GF-D8 (cell line): Measurements from ENCODE around the gene LYRM1.
"Not testable (repeated sequence)": the region's sequence is repeated elsewhere in the genome, so short reads cannot be mapped to it uniquely, and the experiment has no call there.

Experiments
- DNase-seq: peaks from one replicate; lab custom pipeline; 2025; lab: John Stamatoyannopoulos, UW

LYRM1 gene

DNA sequence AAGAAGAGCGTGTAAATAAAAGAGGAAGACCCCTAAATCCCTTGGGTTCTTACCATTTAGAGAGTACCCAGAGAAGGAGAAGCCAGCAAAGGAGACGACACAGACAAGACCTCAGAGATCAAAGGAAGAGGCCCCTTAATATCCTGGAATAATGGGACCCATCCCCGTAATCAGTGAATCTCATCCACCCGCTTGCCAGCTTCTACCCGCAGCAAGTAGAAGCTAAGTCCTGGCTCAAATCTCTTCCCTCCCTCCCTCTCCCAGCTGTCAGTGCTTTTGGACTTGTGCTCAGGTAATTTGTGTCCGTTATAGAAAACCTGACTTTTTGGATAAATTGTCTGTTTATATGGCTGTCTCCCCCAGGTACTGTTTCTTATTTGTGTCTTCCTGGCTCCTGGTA, 1.9 kb downstream of the LYRM1 start:
- no peak for DNase-seq

GRCh38 chr16:20903116-20903898, 2.7 kb downstream of the LYRM1 start:
- DNase-seq = peak; percentile 99

- no peak for DNase-seq
Observed at GRCh38 chr16:20903899-20904506, 3.4 kb downstream of the LYRM1 start.

DNA sequence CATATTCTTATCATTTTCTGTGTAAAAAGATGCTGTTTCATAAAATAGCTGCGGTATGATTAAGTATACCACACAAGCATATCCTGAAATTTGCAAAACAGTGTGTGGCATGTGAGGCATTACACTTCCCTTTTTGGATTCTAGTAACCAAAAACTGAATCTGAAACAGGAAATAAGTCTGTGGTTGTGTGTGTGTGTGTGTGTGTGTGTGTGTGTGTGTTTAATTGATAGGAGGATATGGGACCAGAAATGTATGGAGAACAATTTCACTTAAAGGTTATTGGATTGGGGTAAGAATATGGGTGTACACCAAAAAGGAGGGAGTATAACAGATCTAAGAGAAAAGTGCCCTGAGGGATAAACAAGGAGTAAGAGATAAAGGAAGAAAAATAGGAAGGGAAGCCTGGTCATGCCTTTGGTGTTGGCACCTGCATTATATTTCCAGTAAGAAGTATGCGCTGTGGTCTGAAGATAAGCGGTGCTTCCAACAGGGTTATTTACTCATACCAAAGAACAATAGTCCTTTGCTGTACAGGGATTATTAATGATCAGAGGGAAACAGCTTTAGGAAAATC, 4.0 kb downstream of the LYRM1 start:
- peak; percentile 96 for DNase-seq

DNA sequence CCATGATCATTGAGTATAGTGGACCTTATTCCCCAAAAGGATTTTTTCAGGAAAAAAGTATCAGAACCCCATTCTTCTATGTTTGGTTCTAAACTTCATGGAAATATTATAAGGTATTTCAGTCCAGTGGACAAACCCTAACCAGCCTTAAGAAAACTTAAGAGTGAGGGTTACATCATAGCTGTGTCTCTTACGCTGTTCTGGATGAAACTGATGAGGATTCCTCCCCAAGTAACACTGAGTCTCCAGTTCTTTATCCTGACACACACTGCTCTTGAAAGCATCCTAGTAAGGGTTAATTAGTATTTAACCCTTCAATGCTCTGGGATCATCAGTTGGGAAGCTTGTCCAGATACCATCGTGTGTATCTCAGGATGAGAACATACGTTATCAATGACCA, 5.0 kb downstream of the LYRM1 start:
- DNase-seq = no peak

- DNase-seq = no peak
Observed at GRCh38 chr16:20906341-20907255, 6.0 kb downstream of the LYRM1 start.

- DNase-seq = peak; percentile 99
Observed at GRCh38 chr16:20910781-20911321, 10.3 kb downstream of the LYRM1 start.

DNA sequence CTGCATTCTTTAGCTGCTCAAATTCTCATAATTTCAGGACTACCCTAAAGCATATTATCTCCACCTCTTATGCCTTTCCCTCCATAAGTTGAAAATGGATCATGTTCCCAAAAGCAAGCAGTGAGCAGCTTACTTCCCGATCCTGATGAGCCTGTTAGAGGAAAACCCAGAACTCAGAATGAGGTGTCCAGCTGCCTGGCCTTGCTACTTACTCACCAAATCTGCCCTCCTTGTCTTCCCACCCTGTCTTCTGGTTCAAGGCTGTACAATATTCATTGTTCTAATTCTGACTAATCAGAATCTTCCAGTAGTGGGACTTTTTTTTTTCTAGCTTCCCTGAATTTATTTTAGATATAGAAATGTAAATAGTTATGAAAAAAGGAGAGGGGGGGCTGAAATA, 10.8 kb downstream of the LYRM1 start:
- DNase-seq = no peak

- DNase-seq = no peak
Observed at GRCh38 chr16:20916289-20916688, 15.7 kb downstream of the LYRM1 start.

GRCh38 chr16:20916942-20917341, 16.4 kb downstream of the LYRM1 start:
- DNase-seq = peak; percentile 63

GRCh38 chr16:20918486-20919239, 18.1 kb downstream of the LYRM1 start:
- peak; percentile 79 for DNase-seq

- no peak for DNase-seq
Observed at GRCh38 chr16:20920091-20920490, 19.5 kb downstream of the LYRM1 start.

DNA sequence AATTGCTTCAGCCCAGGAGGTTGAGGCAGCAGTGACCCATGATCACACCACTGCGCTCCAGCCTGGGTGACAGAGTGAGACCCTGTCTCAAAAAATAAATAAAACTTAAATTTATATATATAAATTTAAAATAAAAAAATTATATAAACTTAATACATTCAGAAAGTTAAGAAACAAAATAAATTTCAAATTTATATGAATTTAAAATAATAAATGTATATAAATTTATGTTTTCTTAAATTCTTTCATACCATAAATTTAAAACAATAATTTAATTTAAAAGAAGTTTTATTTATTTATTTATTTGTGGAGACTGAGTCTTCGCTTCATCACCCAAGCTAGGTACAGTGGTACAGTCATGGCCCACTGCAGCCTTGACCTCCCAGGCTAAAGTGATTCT, 20.2 kb downstream of the LYRM1 start:
- DNase-seq = no peak

DNA sequence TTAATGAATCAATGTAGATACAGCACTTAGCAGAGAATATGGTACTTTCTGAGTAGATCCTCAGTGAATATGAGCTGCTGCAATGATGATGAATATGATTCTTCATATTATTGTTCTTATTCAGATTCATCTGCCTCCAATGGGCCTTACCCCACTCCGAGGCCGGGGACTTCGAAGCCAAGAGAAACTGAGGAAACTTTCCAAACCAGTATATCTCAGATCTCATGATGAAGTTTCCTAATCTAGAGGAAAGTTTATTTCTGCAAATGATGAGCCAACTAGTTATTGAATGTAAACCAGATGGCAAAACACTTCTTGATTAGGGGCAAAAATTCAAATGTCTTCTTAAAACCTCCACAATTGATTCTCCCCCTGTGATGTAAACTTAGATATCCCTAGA, 23.3 kb downstream of the LYRM1 start:
- DNase-seq = no peak

- no peak for DNase-seq
Observed at GRCh38 chr16:20925751-20926150, 25.2 kb downstream of the LYRM1 start.

- no peak for DNase-seq
Observed at GRCh38 chr16:20928774-20929411, 28.3 kb downstream of the LYRM1 start.

- DNase-seq = not testable (repeated sequence)
Observed at GRCh38 chr16:20929676-20930364, 29.2 kb downstream of the LYRM1 start.

- DNase-seq = no peak
Observed at GRCh38 chr16:20930365-20930690, 29.8 kb downstream of the LYRM1 start.

DNA sequence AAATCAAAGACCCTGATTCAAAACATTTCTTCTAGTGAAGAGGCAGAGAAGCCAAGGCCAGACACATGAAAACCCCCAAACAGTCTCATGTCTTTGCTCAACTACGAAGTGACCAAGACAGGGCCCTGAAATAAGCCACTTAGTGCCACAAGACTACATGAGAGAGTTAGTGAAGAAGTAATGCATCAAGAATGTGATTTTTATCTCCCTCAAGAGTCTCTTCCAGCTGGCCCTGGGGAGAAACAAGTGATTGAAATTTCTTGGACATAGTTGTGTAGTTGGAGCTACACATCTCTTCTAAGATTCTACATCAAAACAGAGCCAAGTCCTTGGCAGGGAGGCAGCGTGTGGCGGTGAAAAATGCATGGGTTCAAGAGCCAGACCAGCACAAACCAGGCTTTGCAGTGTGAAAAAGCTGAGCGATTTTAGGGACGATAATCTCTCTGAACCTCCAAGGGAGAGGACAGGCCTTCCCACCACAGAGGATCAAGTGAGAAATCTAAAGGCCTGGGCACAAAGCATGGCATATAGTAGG, 30.6 kb downstream of the LYRM1 start:
- DNase-seq = no peak

GRCh38 chr16:20933589-20933988, 33.0 kb downstream of the LYRM1 start:
- DNase-seq = no peak
